Hippocampal formation (tissue), 2 donors: ENCODE data around the gene PKDCC.

ENCODE experiments used
- DNase-seq, 2 donors: peaks; one replicate each; lab custom pipeline; 2025; lab: John Stamatoyannopoulos, UW

The PKDCC gene

GRCh38 chr2:42049221-42050009 lies 1.6 kb downstream of the PKDCC start:
- no peak for DNase-seq

DNA sequence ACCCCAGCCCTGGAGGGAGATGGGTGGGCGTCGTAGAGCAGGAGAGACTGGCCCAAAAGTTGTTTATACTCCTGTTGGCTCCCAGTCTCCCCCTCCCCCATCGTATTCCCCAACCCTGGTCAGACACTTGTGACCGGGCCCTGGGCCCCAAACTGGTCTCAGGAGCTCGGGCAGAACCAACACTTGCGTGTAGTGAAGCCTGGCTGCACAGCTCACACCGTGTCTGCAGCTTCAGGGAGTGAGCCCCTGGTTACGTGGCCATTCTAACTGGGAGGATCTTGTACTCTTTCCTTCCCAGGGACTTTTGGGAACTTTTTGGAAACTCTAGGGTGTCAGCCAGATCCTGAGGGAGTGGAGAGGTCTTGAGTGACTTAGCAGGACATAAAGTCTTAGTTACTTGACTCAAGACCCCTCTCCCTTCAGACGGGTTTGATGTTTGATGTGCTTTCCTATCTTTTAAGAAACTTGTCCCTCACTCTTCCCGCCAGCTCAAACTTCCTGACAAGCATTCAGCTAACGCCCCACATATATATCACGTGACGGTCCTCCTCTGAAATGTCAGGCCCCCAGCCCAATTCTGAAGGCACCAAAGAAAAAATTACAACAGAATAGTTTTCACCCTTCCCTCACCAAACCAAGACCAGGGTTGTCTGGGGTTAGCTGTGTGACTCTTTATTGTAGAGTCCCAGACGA lies 2.3 kb downstream of the PKDCC start:
- no peak for DNase-seq

DNA sequence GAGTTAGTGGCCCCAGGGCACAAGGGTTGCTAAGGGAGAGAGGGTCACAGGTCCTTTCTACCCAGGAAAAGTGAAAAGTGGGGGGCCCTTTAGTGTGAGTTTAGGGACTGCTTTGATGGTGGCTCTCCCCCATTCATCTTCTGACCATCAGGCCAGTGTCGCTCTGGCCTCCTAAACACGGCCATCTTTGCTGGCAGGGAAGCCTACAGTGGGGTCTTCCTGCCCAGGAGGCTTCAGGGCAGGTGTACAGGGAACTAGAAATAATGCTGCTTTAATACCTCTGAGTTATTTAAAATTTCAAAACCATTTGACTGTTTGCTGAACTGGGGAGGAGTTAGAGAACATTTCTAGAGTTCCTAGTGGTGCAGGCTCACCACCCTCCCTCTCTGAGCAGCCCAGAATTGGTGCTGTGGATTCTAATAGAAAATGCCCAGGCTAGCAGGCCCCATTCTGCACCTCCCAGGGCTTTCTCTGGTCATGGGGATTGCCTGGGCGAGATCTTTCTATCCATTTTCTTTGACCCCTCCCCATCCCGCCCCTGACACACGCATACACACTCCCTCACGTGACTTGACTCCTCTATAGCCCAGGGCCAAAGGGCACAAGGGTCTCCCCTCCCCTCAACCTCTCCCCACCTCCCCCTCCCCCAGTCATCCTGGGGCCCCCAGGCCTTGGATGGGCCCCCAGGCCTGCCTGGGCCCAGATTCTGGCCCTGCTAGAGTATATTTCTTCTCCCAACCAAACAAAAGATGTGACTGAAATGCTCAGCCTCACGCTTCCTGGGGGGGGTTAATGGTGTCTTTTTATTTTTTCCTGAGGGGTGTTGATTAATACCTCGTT lies 3.1 kb downstream of the PKDCC start:
- DNase-seq, result no peak

DNA sequence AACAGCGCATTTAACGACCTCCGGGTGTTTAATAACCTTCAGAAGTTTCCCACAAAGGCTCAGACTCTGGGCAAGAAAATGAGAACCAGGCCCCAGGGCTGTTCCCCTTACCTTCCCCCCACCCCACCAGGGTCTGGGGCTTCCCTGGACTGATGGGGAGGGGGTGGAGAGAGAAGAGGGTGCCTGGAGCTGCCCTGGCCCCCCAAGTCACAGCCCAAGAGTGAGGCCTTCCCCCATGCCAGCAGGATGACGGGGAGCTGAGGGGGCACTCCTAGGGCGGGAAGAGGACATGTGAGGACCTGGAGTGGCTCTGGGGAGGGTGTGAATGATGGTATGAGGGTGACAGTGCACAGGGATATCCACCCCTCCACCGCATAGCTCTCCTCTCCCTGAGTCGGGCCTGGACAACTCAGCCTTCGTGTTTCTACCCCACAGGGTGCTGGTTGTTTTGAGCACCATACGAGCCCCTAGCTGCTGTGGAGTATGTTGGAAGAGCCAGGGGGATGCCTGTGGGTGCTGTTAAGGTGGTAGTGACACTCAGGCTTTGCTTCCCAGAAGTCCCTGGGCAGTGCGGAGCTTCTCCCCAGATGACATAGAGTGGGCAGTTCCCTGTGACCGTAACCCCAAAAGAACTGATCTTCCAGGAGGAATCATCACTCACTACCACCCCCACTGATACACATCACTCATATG lies 3.9 kb downstream of the PKDCC start:
- DNase-seq, result no peak

DNA sequence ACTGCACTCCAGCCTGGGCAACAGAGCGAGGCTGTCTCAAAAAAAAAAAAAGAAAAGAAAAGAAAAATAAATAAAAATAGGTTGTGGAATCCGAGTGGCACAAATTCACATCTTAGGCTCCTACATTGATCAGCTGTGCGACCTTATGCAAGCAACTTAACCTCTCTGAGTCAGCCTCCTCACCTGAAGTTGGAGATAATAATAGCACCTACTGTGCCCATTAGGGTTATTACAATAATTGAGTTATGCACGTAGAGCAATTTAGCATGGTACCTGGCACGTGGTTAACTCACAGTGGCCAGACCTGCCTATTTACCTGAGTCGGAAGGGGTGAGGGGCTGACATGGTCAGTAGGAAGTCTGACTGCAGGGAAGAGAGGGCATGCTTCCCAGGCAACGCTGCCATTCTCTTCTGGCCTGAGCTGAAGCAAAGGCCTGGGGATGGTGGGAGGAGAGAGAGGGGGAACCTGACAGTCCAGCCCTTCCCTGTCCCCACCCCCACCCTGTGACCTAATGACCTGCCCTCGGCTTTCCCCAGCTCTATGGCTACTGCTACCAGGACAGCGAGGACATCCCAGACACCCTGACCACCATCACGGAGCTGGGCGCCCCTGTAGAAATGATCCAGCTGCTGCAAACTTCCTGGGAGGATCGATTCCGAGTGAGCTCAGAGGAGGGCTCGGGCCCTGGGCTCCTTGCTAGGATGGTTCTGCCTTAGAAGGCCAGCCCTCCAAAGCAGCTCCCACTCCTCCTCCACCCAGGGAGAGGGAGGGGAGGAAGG lies 5.1 kb downstream of the PKDCC start:
- DNase-seq, result no peak

- no peak for DNase-seq
Measured at GRCh38 chr2:42053482-42053790, 5.6 kb downstream of the PKDCC start.

DNA sequence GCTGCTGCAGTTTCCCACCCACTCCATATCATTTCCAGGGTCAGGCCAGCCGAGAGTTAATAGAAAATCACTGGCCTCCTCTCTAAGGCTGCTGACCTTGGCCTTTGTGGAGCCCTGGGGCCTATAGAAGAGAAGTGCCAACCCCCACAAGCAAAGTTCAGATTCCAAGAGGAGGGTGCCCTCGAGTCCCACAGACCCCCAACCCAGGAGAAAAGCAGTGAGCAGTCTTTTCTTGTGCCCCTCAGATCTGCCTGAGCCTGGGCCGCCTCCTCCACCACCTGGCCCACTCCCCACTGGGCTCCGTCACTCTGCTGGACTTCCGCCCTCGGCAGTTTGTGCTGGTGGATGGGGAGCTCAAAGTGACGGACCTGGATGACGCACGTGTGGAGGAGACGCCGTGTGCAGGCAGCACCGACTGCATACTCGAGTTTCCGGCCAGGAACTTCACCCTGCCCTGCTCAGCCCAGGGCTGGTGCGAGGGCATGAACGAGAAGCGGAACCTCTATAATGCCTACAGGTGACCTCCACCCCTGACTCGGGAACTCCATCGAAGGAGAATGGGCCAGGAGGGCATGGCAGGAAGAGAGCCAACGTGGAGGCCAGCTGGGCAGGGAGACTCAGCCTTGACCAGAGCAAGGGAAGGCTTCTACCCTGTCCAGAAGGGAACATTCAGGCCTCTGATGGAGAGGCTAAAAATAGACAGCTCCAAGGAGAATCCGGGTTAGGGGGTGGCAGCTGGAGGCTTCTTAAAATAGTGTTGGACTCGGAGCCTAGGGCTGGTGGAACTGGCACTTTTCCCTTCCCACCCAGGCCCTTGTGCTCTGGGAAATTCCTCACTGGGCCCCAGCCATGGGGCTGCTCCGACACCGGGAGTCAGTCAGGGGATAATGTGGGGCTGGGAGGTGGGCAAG lies 6.2 kb downstream of the PKDCC start:
- peak in 1 of 2 donors; percentile 7 for DNase-seq

DNA sequence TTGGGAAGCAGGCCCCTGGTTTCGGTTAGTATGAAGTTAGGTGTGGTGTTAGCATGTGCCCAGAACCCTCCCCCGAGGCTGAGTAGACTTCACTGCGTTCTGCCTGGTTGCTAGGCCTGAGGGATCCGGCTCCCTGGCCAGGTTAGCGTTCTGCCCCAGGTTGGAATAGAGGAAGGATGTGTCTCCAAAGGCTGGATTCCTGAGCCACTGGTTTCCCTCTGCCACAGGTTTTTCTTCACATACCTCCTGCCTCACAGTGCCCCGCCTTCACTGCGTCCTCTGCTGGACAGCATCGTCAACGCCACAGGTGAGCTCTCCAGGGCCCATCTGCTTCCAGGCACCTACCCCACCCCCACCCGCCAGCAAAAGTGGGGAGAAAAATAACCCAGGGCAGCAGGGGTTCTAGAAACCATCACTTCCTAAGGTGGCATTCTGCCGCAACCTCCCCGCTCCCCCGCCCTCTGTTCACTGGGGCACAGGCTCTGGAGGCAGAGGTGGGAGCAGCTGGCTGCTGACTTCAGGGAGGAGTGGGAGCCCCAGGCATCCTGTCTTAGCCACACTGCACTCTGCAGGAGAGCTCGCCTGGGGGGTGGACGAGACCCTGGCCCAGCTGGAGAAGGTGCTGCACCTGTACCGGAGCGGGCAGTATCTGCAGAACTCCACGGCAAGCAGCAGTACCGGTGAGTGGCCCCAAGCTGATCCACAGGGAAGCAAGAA lies 7.1 kb downstream of the PKDCC start:
- DNase-seq, result no peak

DNA sequence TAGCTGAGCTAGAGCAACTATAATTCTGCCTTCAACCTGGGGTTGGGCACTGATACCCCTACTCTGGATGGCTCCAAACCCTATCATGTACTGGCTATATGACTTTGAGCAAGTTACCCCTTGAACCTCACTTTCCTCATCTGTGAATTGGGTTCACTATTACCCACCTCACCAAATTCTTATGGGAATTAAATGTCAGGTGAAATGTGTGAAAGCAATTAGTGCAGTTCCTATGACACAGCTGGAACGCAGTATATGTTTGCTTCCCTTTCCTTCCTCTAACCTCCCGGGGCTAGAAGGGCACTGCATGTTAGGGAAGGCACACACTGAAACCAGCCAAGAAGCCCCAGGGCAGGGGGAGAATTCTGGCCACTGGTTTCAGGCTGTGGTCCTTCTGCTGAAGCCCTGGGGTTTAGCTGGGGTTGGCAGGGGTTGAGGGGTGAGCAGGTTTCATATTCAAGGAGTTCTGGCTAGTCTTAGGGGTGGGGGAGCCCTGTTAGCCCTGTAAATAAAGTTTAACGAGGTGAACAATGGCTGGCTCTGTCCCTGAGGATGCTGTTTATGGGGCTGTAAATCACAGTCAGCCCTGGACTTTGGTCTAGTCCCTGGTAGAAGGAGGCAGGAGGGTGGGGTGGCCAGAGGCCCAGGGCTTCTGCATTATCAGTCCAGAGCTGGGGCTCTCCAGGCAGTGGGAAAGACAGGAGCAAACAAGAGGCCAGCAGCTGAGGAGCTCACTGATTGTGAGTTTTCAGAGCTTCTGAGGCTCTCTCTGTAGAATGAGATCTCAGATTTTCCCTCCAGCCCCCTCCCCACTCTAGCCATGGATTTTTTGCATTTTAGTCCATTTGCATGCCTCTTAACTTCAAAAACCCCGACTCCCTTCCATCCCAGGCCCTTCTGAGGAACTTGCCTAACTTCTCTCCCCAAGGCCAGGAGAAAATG lies 8.0 kb downstream of the PKDCC start:
- no peak for DNase-seq

GRCh38 chr2:42057159-42057901 lies 9.5 kb downstream of the PKDCC start:
- DNase-seq, result no peak

- DNase-seq, result no peak
Measured at GRCh38 chr2:42057902-42058450, 10.2 kb downstream of the PKDCC start.

GRCh38 chr2:42059261-42059898 lies 11.6 kb downstream of the PKDCC start:
- no peak for DNase-seq

- no peak for DNase-seq
Measured at GRCh38 chr2:42060028-42060427, 12.2 kb downstream of the PKDCC start.

GRCh38 chr2:42060718-42061619 lies 13.1 kb downstream of the PKDCC start:
- DNase-seq, result peak; percentile 29 to 30

- no peak for DNase-seq
Measured at GRCh38 chr2:42061839-42062238, 14.0 kb downstream of the PKDCC start.
